Liver (tissue), 9 donors: ENCODE measurements around the gene N4BP3. TPM values are rescaled to one million over a fixed set of nuclear protein-coding genes. Genes with fewer than 3 reads are reported as not detected.

ENCODE experiments used
- DNase-seq: peaks from one replicate; pipeline ENCODE4 v3.0.0-alpha.2; 2017; ENCODE audit warnings: low spot score
- H3K27ac ChIP-seq, 2 donors: one replicate each; pipeline ENCODE4 v1.7.0; 2013; ENCODE audit warnings: inconsistent platforms in 2 of 2, low read length in 2 of 2, control low read depth in 1 of 2, low read depth in 1 of 2, mild to moderate bottlenecking in 1 of 2
- H3K27me3 ChIP-seq, 4 donors: one replicate each; pipeline versions ENCODE4 v1.6.1 to v1.7.0; 2013; ENCODE audit warnings: low read length in 3 of 4, inconsistent platforms in 1 of 4, mild to moderate bottlenecking in 1 of 4, moderate library complexity in 1 of 4; ENCODE audit not compliant: control insufficient read depth in 4 of 4, insufficient read depth in 4 of 4
- H3K36me3 ChIP-seq, 4 donors: one replicate each; pipeline versions ENCODE4 v1.6.1 to v1.7.0; 2013; ENCODE audit warnings: low read length in 3 of 4, mild to moderate bottlenecking in 3 of 4, low read depth in 1 of 4, moderate library complexity in 1 of 4; ENCODE audit not compliant: control insufficient read depth in 4 of 4, insufficient read depth in 3 of 4
- H3K4me1 ChIP-seq, 4 donors: one replicate each; pipeline versions ENCODE4 v1.6.1 to v1.7.0; 2013; ENCODE audit warnings: low read length in 3 of 4, mild to moderate bottlenecking in 3 of 4, moderate library complexity in 1 of 4; ENCODE audit not compliant: control insufficient read depth in 4 of 4, insufficient read depth in 4 of 4
- H3K4me3 ChIP-seq, 3 donors: one replicate each; pipeline versions ENCODE4 v1.6.1 to v1.7.0; 2013; ENCODE audit warnings: low read length in 3 of 3, control low read depth in 1 of 3, low read depth in 1 of 3, mild to moderate bottlenecking in 1 of 3
- H3K9ac ChIP-seq, 2 donors: one replicate each; pipeline ENCODE4 v1.7.0; 2013; ENCODE audit warnings: low read length in 2 of 2, mild to moderate bottlenecking in 2 of 2, moderate library complexity in 2 of 2, control low read depth in 1 of 2, low read depth in 1 of 2
- H3K9me3 ChIP-seq, 4 donors: one replicate each; pipeline versions ENCODE4 v1.6.1 to v1.7.0; 2013; ENCODE audit warnings: low read length in 3 of 4; ENCODE audit not compliant: control insufficient read depth in 4 of 4
- EGR1 ChIP-seq, 2 donors: IDR thresholded peaks; 2 replicates each; pipeline ENCODE4 v1.6.1; 2016 to 2018; ENCODE audit warnings: antibody characterized with exemption in 2 of 2, low read depth in 2 of 2
- FOXA1 ChIP-seq: IDR thresholded peaks from 2 replicates; pipeline ENCODE4 v1.6.1; 2016; ENCODE audit warnings: antibody characterized with exemption
- FOXA2 ChIP-seq: IDR thresholded peaks from 2 replicates; pipeline ENCODE4 v1.6.1; 2016; ENCODE audit warnings: antibody characterized with exemption
- GABPA ChIP-seq, 2 donors: IDR thresholded peaks in 1 of 2; conservative IDR thresholded peaks in 1 of 2; 2 replicates each; pipeline ENCODE4 v1.6.1; 2016; ENCODE audit warnings: antibody characterized with exemption in 2 of 2, mild to moderate bottlenecking in 1 of 2, moderate library complexity in 1 of 2
- HNF4A ChIP-seq, 2 donors: conservative IDR thresholded peaks; 2 replicates each; pipeline ENCODE4 v1.6.1; 2016; ENCODE audit warnings: antibody characterized with exemption in 2 of 2, mild to moderate bottlenecking in 2 of 2
- HNF4G ChIP-seq: IDR thresholded peaks from 2 replicates; pipeline ENCODE4 v1.6.1; 2016; ENCODE audit warnings: antibody characterized with exemption
- JUND ChIP-seq, 2 donors: IDR thresholded peaks; 2 replicates each; pipeline ENCODE4 v1.6.1; 2016; ENCODE audit warnings: antibody characterized with exemption in 2 of 2
- MAX ChIP-seq: IDR thresholded peaks from 2 replicates; pipeline ENCODE4 v1.6.1; 2016; ENCODE audit warnings: antibody characterized with exemption
- NR2F2 ChIP-seq: IDR thresholded peaks from 2 replicates; pipeline ENCODE4 v1.6.1; 2016; ENCODE audit warnings: antibody characterized with exemption
- RAD21 ChIP-seq, 2 donors: IDR thresholded peaks; 2 replicates each; pipeline ENCODE4 v1.6.1; 2016; ENCODE audit warnings: antibody characterized with exemption in 2 of 2, mild to moderate bottlenecking in 2 of 2
- RXRA ChIP-seq, 2 donors: IDR thresholded peaks; 2 replicates each; pipeline ENCODE4 v1.6.1; 2017 to 2018; ENCODE audit warnings: antibody characterized with exemption in 2 of 2, mild to moderate bottlenecking in 1 of 2
- SP1 ChIP-seq: IDR thresholded peaks from 2 replicates; pipeline ENCODE4 v1.6.1; 2018; ENCODE audit warnings: antibody characterized with exemption, mild to moderate bottlenecking
- TAF1 ChIP-seq: conservative IDR thresholded peaks from 2 replicates; pipeline ENCODE4 v1.6.1; 2016; ENCODE audit warnings: antibody characterized with exemption, mild to moderate bottlenecking
- YY1 ChIP-seq: IDR thresholded peaks from 2 replicates; pipeline ENCODE4 v1.6.1; 2016; ENCODE audit warnings: antibody characterized with exemption, mild to moderate bottlenecking
- WGBS: extraction: QIAGEN DNeasy Blood & Tissue Kit; methylation state at CpG from one replicate; pipeline ENCODE4 v1.1.7; 2013; 5-methylcytosine and 5-hydroxymethylcytosine counted together
- polyA plus RNA-seq, 2 donors: library from polyadenylated mRNA; stranded (reverse) in 1 of 2; unstranded in 1 of 2; fragments of 200-250 nt in 1 of 2; fragments of >200 nt in 1 of 2; fragmentation: Nextera tagmentation in 1 of 2; extraction: Ambion mirVana in 1 of 2; gene quantifications; one replicate each; pipeline versions ENCODE4 v1.2.1 to v1.2.3, GENCODE V29; 2013 to 2015
- total RNA-seq, 2 donors: library from RNA; depleted of rRNA; stranded (reverse); fragments of >200 nt; gene quantifications; one replicate each; pipeline ENCODE4 v1.2.3, GENCODE V29; 2014
- TF ChIP-seq, protein P1 (sequence below): fragments of 150-350 bp; IDR thresholded peaks from 2 replicates; pipeline ENCODE4 v1.5.1; 2017; ENCODE audit warnings: improper control_type of control experiment, low read depth, low read length; ENCODE audit not compliant: missing input control
- TF ChIP-seq, protein P2 (sequence below): IDR thresholded peaks from 2 replicates; pipeline ENCODE4 v1.6.1; 2016; ENCODE audit warnings: antibody characterized with exemption, mild to moderate bottlenecking
- TF ChIP-seq, protein P3 (sequence below): IDR thresholded peaks from 2 replicates; pipeline ENCODE4 v1.6.1; 2016; ENCODE audit warnings: antibody characterized with exemption
- TF ChIP-seq, protein P4 (sequence below): IDR thresholded peaks from 2 replicates; pipeline ENCODE4 v1.6.1; 2016; ENCODE audit warnings: antibody characterized with exemption
- donor health status: healthy.
- donor health status: healthy.
- donor health status: healthy.
- donor health status: healthy.
- donor health status: healthy.

N4BP3 gene
- total and polyA plus RNA-seq, 4 donors, result 0.06 to 0.28 (median 0.08) TPM; not detected in 1

DNA sequence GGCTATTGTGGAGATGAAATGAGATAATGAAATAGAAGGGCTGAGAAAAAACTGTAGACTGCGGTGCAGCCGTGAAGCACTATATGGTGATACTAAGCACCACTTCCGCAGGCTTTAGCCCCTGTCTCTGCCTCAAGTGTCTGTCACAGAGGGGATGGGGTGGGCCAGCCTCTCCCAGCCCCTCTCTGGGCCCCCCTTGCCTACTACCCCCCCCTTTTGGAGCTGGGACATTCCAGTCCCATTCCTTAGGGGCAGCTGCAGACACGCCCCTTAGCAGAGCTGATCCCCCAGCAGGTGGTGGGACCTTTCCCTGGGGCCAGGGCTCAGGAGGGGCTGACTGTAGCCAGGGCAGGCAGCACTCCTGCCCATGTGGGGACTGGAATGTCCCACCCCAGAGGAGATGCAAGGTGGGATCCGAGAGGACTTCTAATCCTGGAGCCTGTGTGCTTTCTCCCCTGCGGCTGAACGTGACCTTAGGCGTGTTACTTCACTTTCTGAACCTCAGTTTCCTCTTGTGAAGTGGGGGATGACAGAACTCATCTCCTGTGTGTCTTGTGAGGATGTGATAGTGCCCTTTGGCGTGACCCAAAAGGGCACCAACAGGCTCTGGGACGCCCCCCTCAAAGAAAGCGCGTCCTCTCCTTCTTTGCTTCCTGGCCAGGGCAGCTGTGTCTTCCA lies 1.9 kb downstream of the N4BP3 start:
- no peaks in the 10 kb centered on the region for H3K9me3 ChIP-seq
- peaks cover 5 to 15% (median 9%) of the 10 kb centered on the region in 4 donors for H3K4me1 ChIP-seq
- H3K4me3 ChIP-seq, result no peak overlapping the region
- no peaks in the 10 kb centered on the region for H3K36me3 ChIP-seq
- 39% methylated on average over 12 of the region's 12 CpGs for WGBS
- peaks cover 0 to 10% (median under 1%) of the 10 kb centered on the region in 4 donors for H3K27me3 ChIP-seq
- TF ChIP-seq, protein P1, sequence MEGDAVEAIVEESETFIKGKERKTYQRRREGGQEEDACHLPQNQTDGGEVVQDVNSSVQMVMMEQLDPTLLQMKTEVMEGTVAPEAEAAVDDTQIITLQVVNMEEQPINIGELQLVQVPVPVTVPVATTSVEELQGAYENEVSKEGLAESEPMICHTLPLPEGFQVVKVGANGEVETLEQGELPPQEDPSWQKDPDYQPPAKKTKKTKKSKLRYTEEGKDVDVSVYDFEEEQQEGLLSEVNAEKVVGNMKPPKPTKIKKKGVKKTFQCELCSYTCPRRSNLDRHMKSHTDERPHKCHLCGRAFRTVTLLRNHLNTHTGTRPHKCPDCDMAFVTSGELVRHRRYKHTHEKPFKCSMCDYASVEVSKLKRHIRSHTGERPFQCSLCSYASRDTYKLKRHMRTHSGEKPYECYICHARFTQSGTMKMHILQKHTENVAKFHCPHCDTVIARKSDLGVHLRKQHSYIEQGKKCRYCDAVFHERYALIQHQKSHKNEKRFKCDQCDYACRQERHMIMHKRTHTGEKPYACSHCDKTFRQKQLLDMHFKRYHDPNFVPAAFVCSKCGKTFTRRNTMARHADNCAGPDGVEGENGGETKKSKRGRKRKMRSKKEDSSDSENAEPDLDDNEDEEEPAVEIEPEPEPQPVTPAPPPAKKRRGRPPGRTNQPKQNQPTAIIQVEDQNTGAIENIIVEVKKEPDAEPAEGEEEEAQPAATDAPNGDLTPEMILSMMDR, result no peak
- no peak for TF ChIP-seq MAX
- no peak for TF ChIP-seq HNF4A (conservative IDR thresholded peaks at IDR 0.05)
- TF ChIP-seq GABPA (IDR thresholded peaks at IDR 0.05 in 1 of 2, conservative IDR thresholded peaks at IDR 0.05 in 1 of 2), result no peak
- TF ChIP-seq YY1, result no peak
- TF ChIP-seq, protein P2, sequence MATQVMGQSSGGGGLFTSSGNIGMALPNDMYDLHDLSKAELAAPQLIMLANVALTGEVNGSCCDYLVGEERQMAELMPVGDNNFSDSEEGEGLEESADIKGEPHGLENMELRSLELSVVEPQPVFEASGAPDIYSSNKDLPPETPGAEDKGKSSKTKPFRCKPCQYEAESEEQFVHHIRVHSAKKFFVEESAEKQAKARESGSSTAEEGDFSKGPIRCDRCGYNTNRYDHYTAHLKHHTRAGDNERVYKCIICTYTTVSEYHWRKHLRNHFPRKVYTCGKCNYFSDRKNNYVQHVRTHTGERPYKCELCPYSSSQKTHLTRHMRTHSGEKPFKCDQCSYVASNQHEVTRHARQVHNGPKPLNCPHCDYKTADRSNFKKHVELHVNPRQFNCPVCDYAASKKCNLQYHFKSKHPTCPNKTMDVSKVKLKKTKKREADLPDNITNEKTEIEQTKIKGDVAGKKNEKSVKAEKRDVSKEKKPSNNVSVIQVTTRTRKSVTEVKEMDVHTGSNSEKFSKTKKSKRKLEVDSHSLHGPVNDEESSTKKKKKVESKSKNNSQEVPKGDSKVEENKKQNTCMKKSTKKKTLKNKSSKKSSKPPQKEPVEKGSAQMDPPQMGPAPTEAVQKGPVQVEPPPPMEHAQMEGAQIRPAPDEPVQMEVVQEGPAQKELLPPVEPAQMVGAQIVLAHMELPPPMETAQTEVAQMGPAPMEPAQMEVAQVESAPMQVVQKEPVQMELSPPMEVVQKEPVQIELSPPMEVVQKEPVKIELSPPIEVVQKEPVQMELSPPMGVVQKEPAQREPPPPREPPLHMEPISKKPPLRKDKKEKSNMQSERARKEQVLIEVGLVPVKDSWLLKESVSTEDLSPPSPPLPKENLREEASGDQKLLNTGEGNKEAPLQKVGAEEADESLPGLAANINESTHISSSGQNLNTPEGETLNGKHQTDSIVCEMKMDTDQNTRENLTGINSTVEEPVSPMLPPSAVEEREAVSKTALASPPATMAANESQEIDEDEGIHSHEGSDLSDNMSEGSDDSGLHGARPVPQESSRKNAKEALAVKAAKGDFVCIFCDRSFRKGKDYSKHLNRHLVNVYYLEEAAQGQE, result no peak
- no peak for TF ChIP-seq FOXA2
- TF ChIP-seq SP1, result no peak
- TF ChIP-seq JUND (IDR thresholded peaks at IDR 0.05), result no peak
- TF ChIP-seq, protein P3, sequence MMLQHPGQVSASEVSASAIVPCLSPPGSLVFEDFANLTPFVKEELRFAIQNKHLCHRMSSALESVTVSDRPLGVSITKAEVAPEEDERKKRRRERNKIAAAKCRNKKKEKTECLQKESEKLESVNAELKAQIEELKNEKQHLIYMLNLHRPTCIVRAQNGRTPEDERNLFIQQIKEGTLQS, result no peak
- TF ChIP-seq, protein P4, sequence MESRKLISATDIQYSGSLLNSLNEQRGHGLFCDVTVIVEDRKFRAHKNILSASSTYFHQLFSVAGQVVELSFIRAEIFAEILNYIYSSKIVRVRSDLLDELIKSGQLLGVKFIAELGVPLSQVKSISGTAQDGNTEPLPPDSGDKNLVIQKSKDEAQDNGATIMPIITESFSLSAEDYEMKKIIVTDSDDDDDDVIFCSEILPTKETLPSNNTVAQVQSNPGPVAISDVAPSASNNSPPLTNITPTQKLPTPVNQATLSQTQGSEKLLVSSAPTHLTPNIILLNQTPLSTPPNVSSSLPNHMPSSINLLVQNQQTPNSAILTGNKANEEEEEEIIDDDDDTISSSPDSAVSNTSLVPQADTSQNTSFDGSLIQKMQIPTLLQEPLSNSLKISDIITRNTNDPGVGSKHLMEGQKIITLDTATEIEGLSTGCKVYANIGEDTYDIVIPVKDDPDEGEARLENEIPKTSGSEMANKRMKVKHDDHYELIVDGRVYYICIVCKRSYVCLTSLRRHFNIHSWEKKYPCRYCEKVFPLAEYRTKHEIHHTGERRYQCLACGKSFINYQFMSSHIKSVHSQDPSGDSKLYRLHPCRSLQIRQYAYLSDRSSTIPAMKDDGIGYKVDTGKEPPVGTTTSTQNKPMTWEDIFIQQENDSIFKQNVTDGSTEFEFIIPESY, result no peak
- TF ChIP-seq FOXA1, result no peak
- no peak for TF ChIP-seq RXRA (IDR thresholded peaks at IDR 0.05)
- no peak for TF ChIP-seq EGR1 (IDR thresholded peaks at IDR 0.05; ENCODE audit: low read depth in 2 of 2)
- no peak for TF ChIP-seq NR2F2
- no peak for TF ChIP-seq TAF1
- no peak for TF ChIP-seq HNF4G
- no peak for TF ChIP-seq RAD21 (IDR thresholded peaks at IDR 0.05)
- H3K9ac ChIP-seq, result no peak overlapping the region
- DNase-seq, result no peak
- H3K27ac ChIP-seq, result no peak overlapping the region
